Osteocyte (in vitro differentiated cells): ENCODE measurements around the gene LMF2. TPM values are rescaled to one million over a fixed set of nuclear protein-coding genes. Genes with fewer than 3 reads are reported as not detected.

Source experiments
- DNase-seq: peaks from one replicate; pipeline ENCODE4 v3.0.0; 2021; ENCODE audit warnings: mixed read lengths; ENCODE audit not compliant: unreplicated experiment; ENCODE audit errors: extremely low spot score
- H3K27ac Mint-ChIP-seq: one replicate; pipeline ENCODE4 v1.8.0; 2021; ENCODE audit warnings: mild to moderate bottlenecking, mixed read lengths; ENCODE audit not compliant: unreplicated experiment
- H3K27me3 Mint-ChIP-seq: one replicate; pipeline ENCODE4 v1.8.0; 2021; ENCODE audit warnings: mixed read lengths; ENCODE audit not compliant: unreplicated experiment
- H3K36me3 Mint-ChIP-seq: one replicate; pipeline ENCODE4 v1.8.0; 2021; ENCODE audit warnings: mixed read lengths; ENCODE audit not compliant: unreplicated experiment
- H3K4me1 Mint-ChIP-seq: one replicate; pipeline ENCODE4 v1.8.0; 2021; ENCODE audit warnings: mixed read lengths; ENCODE audit not compliant: unreplicated experiment
- H3K4me3 Mint-ChIP-seq: one replicate; pipeline ENCODE4 v1.8.0; 2021; ENCODE audit warnings: mild to moderate bottlenecking, moderate library complexity, mixed read lengths; ENCODE audit not compliant: unreplicated experiment
- H3K9me3 Mint-ChIP-seq: one replicate; pipeline ENCODE4 v1.8.0; 2021; ENCODE audit warnings: mixed read lengths; ENCODE audit not compliant: unreplicated experiment
- total RNA-seq: library from RNA; stranded (reverse); gene quantifications from 2 replicates; pipeline ENCODE4 v1.2.1, GENCODE V29; 2021
- TF ChIP-seq, protein P1 (sequence below): fragments of 200-600 bp; sonication (generic); IDR thresholded peaks from 2 replicates; pipeline ENCODE4 v1.5.0; 2021; ENCODE audit warnings: antibody characterized with exemption, mild to moderate bottlenecking, moderate library complexity

Gene LMF2
- total RNA-seq, 1 donor from 2014 or later: 107 TPM

DNA sequence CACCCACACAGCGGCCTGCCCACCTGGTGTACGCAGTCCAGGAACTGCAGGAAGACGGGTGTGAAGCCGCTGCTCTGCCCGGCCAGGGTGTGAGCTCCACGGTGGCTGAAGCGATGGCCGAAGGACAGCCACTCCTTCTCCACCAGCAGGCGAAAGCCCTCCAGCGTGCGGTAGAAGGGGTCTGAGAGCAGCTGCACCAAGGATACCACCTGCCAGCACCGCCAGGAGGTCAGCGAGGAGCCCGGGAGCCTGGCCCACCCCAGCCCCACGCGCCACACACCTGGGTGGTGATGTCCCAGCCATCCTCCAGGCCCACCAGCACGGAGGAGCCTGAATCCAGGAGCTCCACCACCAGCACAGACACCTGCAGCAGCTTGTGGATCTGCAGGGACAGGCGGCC lies 52.3 kb downstream of the LMF2 start:
- peaks cover 30% of the 10 kb centered on the region for H3K36me3 Mint-ChIP-seq
- TF ChIP-seq, protein P1, sequence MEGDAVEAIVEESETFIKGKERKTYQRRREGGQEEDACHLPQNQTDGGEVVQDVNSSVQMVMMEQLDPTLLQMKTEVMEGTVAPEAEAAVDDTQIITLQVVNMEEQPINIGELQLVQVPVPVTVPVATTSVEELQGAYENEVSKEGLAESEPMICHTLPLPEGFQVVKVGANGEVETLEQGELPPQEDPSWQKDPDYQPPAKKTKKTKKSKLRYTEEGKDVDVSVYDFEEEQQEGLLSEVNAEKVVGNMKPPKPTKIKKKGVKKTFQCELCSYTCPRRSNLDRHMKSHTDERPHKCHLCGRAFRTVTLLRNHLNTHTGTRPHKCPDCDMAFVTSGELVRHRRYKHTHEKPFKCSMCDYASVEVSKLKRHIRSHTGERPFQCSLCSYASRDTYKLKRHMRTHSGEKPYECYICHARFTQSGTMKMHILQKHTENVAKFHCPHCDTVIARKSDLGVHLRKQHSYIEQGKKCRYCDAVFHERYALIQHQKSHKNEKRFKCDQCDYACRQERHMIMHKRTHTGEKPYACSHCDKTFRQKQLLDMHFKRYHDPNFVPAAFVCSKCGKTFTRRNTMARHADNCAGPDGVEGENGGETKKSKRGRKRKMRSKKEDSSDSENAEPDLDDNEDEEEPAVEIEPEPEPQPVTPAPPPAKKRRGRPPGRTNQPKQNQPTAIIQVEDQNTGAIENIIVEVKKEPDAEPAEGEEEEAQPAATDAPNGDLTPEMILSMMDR: no peak
- no peaks in the 10 kb centered on the region for H3K4me1 Mint-ChIP-seq
- no peak overlapping the region for H3K4me3 Mint-ChIP-seq
- H3K27ac Mint-ChIP-seq: no peak overlapping the region
- no peak for DNase-seq
- H3K9me3 Mint-ChIP-seq: no peaks in the 10 kb centered on the region
- H3K27me3 Mint-ChIP-seq: no peaks in the 10 kb centered on the region

DNA sequence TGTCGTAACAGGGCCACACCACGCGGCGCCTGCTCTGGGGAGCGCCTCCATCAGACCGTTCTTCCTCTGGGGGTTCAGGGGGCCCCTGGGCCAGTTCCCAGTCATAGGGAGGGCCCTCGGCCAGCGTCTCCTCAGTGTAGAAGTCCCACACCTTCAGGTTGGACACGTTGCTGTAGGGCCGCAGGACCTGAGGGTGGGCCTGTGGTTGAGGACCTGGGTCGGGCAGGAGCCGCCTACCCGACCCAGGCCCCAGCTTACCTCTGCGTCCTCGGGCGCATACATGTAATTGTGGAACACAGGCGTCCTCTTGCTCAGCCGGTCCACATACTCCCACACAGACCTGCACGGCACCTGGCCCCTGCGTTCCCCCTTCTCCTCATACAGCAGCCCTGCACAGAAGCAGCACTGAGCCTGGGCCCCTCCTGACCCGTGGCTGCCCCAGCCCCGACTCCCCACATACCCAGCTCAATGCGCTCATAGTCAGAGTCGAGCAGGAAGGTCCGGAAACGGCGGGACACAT lies 52.9 kb downstream of the LMF2 start:
- Mint-ChIP-seq H3K27ac (no peak overlapping the region), H3K4me3 (no peak overlapping the region), H3K27me3 (no peaks in the 10 kb centered on the region), H3K36me3 (peaks cover 32% of the 10 kb centered on the region), H3K4me1 (no peaks in the 10 kb centered on the region), H3K9me3 (no peaks in the 10 kb centered on the region)
- no peak for DNase-seq
- TF ChIP-seq, protein P1: no peak

Other genes starting within 250 kb of the LMF2 start
- gene MAPK12, start 246.0 kb downstream of the LMF2 start, total RNA-seq: 24.8 and 27.3 TPM in 2 replicates
- gene MAPK11, start 237.3 kb downstream of the LMF2 start, total RNA-seq: 6.4 and 6.9 TPM in 2 replicates
- gene PLXNB2, start 200.1 kb downstream of the LMF2 start, total RNA-seq: 347 and 362 TPM in 2 replicates
- gene DENND6B, start 180.7 kb downstream of the LMF2 start, total RNA-seq: 10.4 and 10.8 TPM in 2 replicates
- 62.4 and 62.6 TPM in 2 replicates for gene PPP6R2, start 164.4 kb downstream of the LMF2 start, total RNA-seq
- 96.5 and 110 TPM in 2 replicates for gene SBF1, start 32.7 kb downstream of the LMF2 start, total RNA-seq
- gene ADM2, start 26.2 kb downstream of the LMF2 start, total RNA-seq: 20.6 and 21.1 TPM in 2 replicates
- 0.76 and 1.5 TPM in 2 replicates for gene MIOX, start 20.8 kb downstream of the LMF2 start, total RNA-seq
- 46.3 and 47.0 TPM in 2 replicates for gene NCAPH2, start 522 bp upstream of the LMF2 start, total RNA-seq
- 2.8 TPM in 1 of 2 replicates, not detected in the other for gene SCO2, start 17.9 kb upstream of the LMF2 start, total RNA-seq
- 9.0 and 10.8 TPM in 2 replicates for gene TYMP, start 22.3 kb upstream of the LMF2 start, total RNA-seq
- 0.21 TPM in 1 of 2 replicates, not detected in the other for gene KLHDC7B, start 38.2 kb upstream of the LMF2 start, total RNA-seq
- not detected in 2 replicates for gene SYCE3, start 55.2 kb upstream of the LMF2 start, total RNA-seq
- gene CPT1B, start 70.7 kb upstream of the LMF2 start, total RNA-seq: 49.8 and 60.7 TPM in 2 replicates
- 75.4 and 79.9 TPM in 2 replicates for gene CHKB, start 75.1 kb upstream of the LMF2 start, total RNA-seq
- 2.8 and 3.6 TPM in 2 replicates for gene MAPK8IP2, start 93.1 kb upstream of the LMF2 start, total RNA-seq
- gene ARSA, start 120.5 kb upstream of the LMF2 start, total RNA-seq: 43.5 and 44.0 TPM in 2 replicates
- gene SHANK3, start 165.1 kb upstream of the LMF2 start, total RNA-seq: 4.7 and 4.8 TPM in 2 replicates
- not detected in 2 replicates for gene ACR, start 230.5 kb upstream of the LMF2 start, total RNA-seq